ENCODE data around the gene LRBA.

The LRBA gene

DNA sequence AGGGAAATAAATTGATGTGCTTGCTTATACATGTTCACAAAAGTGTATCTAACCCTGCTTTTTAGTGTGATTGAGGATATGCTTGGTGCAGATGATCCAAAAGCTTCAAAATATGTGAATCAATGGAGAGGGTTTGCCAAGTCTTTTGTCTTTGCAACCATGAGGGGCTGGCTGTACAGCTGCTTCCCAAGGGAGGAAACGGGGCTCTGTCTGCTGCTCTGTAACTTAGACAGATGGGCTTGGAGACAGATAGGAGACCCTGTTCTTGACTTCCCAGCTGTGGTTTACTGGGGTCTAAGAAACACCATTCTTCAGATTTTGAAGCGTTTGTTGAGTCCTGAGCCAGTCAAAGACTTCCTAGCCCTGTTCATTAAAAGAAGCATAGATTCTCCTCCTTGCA lies 784.5 kb downstream of the LRBA start:
- no peaks in the 10 kb centered on the region for H3K27me3 ChIP-seq (ENCODE audit: control insufficient read depth, insufficient read depth, low read length)
- peaks cover 2% of the 10 kb centered on the region for H3K4me1 ChIP-seq (ENCODE audit: control insufficient read depth, insufficient read depth, low read length)
- no peak overlapping the region for H3K9ac ChIP-seq (ENCODE audit: low read depth, low read length)
- H3K9me3 ChIP-seq (ENCODE audit: control insufficient read depth, insufficient read depth, low read length), result no peaks in the 10 kb centered on the region
- no peak overlapping the region for H3K4me3 ChIP-seq (ENCODE audit: low read depth, low read length)
- no peaks in the 10 kb centered on the region for H3K36me3 ChIP-seq (ENCODE audit: control insufficient read depth, insufficient read depth, low read length)

DNA sequence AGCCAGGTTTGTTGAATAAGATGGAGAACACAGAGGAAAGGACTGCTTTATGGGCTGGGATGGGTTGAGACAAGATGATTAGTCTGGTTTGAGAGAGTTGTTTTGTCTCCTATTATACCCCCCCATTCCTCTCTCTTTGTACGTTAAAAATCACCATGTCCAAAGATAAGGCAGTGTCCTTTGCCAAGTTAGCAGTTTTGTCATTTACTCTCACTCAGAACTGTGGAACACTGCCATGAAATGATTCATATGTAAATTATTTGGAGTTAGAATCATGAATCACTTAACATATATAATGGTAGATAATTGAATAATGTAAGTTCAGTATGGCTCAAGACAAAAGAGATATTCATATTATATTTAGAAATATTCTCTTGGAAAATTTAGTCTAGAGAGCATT lies 785.6 kb downstream of the LRBA start:
- no peaks in the 10 kb centered on the region for H3K27me3 ChIP-seq (ENCODE audit: control insufficient read depth, insufficient read depth, low read length)
- H3K9ac ChIP-seq (ENCODE audit: low read depth, low read length), result no peak overlapping the region
- peaks cover 6% of the 10 kb centered on the region for H3K4me1 ChIP-seq (ENCODE audit: control insufficient read depth, insufficient read depth, low read length)
- H3K4me3 ChIP-seq (ENCODE audit: low read depth, low read length), result no peak overlapping the region
- no peaks in the 10 kb centered on the region for H3K36me3 ChIP-seq (ENCODE audit: control insufficient read depth, insufficient read depth, low read length)
- no peaks in the 10 kb centered on the region for H3K9me3 ChIP-seq (ENCODE audit: control insufficient read depth, insufficient read depth, low read length)

DNA sequence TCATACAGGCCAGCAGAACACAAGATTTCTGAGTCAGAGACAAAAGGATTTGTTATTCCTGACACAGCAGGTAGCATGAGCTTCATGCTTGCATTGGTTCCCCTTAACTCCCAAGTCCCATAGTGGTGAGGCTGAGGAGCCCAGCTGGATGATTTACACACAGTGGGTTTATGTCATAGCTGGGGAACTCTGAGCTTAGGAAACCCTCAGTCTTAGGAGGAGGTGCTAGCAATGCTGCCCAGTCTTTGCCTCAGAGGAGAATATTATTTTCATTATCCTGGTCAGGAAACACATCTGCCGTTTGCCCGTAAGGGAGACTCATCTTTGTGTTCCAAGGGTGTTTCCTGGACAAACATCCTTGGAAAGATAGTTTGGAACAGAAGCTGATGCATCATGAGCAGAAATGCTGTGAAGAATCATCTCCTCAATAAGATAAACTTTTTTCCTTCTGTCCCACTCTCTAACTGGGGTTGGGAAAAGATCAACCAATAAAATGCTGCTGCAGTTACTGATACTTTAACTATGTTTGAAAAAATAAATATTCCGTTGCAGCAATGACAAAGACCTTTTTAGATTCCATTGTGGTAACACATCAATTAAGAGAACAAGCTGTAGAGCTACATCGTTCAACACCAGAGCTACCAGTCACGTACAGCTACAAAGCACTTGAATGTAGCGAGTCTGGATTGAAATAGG lies 790.0 kb downstream of the LRBA start:
- Histone ChIP-seq H3K36me3 (ENCODE audit: control insufficient read depth, insufficient read depth, low read length) (no peaks in the 10 kb centered on the region), H3K4me1 (ENCODE audit: control insufficient read depth, insufficient read depth, low read length) (peaks cover 6% of the 10 kb centered on the region), H3K27me3 (ENCODE audit: control insufficient read depth, insufficient read depth, low read length) (no peaks in the 10 kb centered on the region), H3K4me3 (ENCODE audit: low read depth, low read length) (no peak overlapping the region), H3K9me3 (ENCODE audit: control insufficient read depth, insufficient read depth, low read length) (no peaks in the 10 kb centered on the region), H3K9ac (ENCODE audit: low read depth, low read length) (no peak overlapping the region)

DNA sequence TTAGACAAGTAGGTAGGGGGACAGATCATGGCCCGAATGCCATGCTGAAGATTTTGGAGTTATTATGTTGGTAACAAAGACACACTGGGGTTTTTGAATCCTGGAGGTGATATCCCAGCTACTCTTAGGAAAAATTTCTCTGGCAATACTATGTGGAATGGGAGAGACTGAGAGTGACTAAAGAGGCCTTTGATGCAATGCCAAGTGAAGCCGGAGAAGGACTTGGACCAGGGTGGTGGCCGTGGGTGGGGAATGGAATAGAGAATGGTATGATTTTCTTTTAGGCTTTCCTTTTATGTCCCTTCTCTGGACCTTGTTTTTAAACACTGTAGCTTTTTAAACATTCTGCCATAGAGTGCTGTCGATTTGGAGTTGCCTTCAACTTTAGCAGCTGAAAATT lies 795.2 kb downstream of the LRBA start:
- H3K4me1 ChIP-seq (ENCODE audit: control insufficient read depth, insufficient read depth, low read length), result peaks cover 15% of the 10 kb centered on the region
- H3K36me3 ChIP-seq (ENCODE audit: control insufficient read depth, insufficient read depth, low read length), result no peaks in the 10 kb centered on the region
- H3K4me3 ChIP-seq (ENCODE audit: low read depth, low read length), result no peak overlapping the region
- H3K9ac ChIP-seq (ENCODE audit: low read depth, low read length), result no peak overlapping the region
- H3K9me3 ChIP-seq (ENCODE audit: control insufficient read depth, insufficient read depth, low read length), result no peaks in the 10 kb centered on the region
- no peaks in the 10 kb centered on the region for H3K27me3 ChIP-seq (ENCODE audit: control insufficient read depth, insufficient read depth, low read length)

DNA sequence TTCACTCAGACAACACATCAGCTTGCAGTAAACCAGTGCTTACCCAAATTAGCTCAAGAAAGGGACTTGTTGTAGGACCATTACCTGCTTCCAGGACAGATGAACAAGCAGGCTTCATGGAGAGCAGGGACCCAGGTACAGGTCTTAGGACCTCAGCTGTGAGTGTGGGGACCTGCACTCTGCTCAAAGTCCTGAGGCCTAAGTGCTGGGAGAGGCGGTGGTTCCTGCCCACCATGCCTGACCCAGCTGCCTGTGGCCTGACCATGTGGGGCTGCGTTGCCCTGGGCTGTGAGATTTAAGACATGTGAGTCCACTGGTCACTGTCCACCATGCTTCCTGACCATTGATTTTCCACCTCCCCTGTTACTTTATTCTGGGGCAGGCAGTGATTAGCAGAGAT lies 796.6 kb downstream of the LRBA start:
- H3K9ac ChIP-seq (ENCODE audit: low read depth, low read length), result no peak overlapping the region
- H3K27me3 ChIP-seq (ENCODE audit: control insufficient read depth, insufficient read depth, low read length), result no peaks in the 10 kb centered on the region
- H3K4me3 ChIP-seq (ENCODE audit: low read depth, low read length), result no peak overlapping the region
- peaks cover 15% of the 10 kb centered on the region for H3K4me1 ChIP-seq (ENCODE audit: control insufficient read depth, insufficient read depth, low read length)
- no peaks in the 10 kb centered on the region for H3K36me3 ChIP-seq (ENCODE audit: control insufficient read depth, insufficient read depth, low read length)
- H3K9me3 ChIP-seq (ENCODE audit: control insufficient read depth, insufficient read depth, low read length), result no peaks in the 10 kb centered on the region

DNA sequence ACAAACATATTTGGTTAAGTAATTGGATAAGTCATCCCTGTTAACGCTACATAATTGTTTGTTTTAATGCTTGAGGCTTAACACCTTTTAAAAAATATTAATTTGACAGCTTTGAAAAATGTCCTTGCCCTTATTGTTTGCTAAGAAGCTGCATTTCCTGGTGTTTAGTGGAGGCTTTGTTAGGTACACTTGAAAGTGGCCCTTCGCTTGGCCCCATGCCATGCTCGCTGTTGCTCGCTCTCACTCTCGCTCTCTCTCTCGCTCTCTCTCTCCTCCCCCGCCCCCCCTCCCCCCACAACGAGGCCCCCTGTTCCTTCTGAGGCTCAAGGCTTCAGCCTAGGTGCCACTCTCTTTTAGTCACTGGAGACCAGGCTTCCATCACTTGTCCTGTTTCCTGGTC lies 797.3 kb downstream of the LRBA start:
- H3K9ac ChIP-seq (ENCODE audit: low read depth, low read length), result no peak overlapping the region
- H3K4me1 ChIP-seq (ENCODE audit: control insufficient read depth, insufficient read depth, low read length), result peaks cover 15% of the 10 kb centered on the region

DNA sequence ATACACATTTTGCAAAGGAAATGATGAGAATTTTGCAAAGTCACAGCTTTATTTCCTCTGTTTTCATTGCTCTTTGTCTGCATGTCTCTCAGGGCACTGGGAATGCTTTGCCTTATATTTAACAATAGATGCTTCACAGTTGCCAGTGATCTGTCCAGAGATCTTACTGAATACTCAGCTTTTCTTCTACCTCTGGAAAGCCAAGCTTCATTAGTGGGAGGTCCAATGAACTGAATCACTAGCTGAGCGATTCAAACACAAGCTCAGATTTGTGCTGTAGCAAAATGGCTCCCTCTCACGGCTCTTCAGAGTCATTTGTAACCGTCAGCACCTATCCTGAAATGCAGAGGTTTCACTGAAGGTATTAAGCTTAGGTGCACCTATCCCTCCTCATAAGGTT lies 797.9 kb downstream of the LRBA start:
- H3K4me3 ChIP-seq (ENCODE audit: low read depth, low read length), result no peak overlapping the region

More for the DNA sequence above, 797.3 kb downstream of the LRBA start:
- no peak overlapping the region for H3K4me3 ChIP-seq (ENCODE audit: low read depth, low read length)
- no peaks in the 10 kb centered on the region for H3K27me3 ChIP-seq (ENCODE audit: control insufficient read depth, insufficient read depth, low read length)
- no peaks in the 10 kb centered on the region for H3K36me3 ChIP-seq (ENCODE audit: control insufficient read depth, insufficient read depth, low read length)
- no peaks in the 10 kb centered on the region for H3K9me3 ChIP-seq (ENCODE audit: control insufficient read depth, insufficient read depth, low read length)

DNA sequence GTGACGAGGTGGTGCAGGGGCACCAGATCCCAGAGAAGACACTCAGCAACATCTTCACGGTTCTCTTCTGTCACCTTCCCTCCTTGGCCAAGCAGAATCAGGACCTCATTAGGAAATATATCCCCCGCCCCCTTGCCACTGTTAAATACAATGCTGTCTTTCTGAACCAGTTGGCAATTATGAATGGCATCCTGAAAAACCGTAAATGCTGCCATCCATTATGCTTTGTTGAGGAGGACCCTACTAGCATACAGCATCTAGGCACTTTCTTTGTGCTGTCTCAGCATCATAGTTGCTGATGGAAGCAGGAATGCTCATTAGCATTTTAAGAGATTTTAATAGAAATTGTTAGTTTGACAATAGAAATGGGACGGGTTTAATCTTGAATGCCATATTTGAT lies 798.4 kb downstream of the LRBA start:
- no peak overlapping the region for H3K4me3 ChIP-seq (ENCODE audit: low read depth, low read length)
- H3K27me3 ChIP-seq (ENCODE audit: control insufficient read depth, insufficient read depth, low read length), result no peaks in the 10 kb centered on the region
- no peaks in the 10 kb centered on the region for H3K36me3 ChIP-seq (ENCODE audit: control insufficient read depth, insufficient read depth, low read length)
- no peak overlapping the region for H3K9ac ChIP-seq (ENCODE audit: low read depth, low read length)
- H3K9me3 ChIP-seq (ENCODE audit: control insufficient read depth, insufficient read depth, low read length), result no peaks in the 10 kb centered on the region
- H3K4me1 ChIP-seq (ENCODE audit: control insufficient read depth, insufficient read depth, low read length), result peaks cover 15% of the 10 kb centered on the region

More for the DNA sequence above, 797.9 kb downstream of the LRBA start:
- no peaks in the 10 kb centered on the region for H3K27me3 ChIP-seq (ENCODE audit: control insufficient read depth, insufficient read depth, low read length)
- no peaks in the 10 kb centered on the region for H3K36me3 ChIP-seq (ENCODE audit: control insufficient read depth, insufficient read depth, low read length)
- H3K4me1 ChIP-seq (ENCODE audit: control insufficient read depth, insufficient read depth, low read length), result peaks cover 15% of the 10 kb centered on the region
- no peaks in the 10 kb centered on the region for H3K9me3 ChIP-seq (ENCODE audit: control insufficient read depth, insufficient read depth, low read length)
- H3K9ac ChIP-seq (ENCODE audit: low read depth, low read length), result no peak overlapping the region

DNA sequence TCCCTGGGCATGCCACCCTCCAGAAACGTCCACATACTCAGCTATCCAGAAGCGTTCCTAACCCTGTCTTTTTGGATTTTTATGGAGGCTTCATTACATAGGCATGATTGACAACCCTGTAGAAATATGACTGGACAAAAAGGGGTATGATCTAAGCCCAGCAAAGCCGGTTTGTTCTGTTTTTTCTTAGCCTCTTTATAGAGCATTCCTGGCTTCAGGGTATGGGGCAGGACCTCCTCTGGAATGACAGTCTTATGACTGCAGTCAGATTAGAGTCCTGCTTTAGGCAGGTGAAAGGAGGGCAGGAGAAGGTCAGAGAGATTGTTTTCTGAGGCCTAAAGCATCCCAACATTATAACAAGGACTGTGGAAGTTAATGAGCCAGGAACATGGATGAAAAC lies 799.5 kb downstream of the LRBA start:
- no peak overlapping the region for H3K9ac ChIP-seq (ENCODE audit: low read depth, low read length)
- H3K9me3 ChIP-seq (ENCODE audit: control insufficient read depth, insufficient read depth, low read length), result no peaks in the 10 kb centered on the region
- no peaks in the 10 kb centered on the region for H3K36me3 ChIP-seq (ENCODE audit: control insufficient read depth, insufficient read depth, low read length)
- no peaks in the 10 kb centered on the region for H3K27me3 ChIP-seq (ENCODE audit: control insufficient read depth, insufficient read depth, low read length)
- no peak overlapping the region for H3K4me3 ChIP-seq (ENCODE audit: low read depth, low read length)
- peaks cover 15% of the 10 kb centered on the region for H3K4me1 ChIP-seq (ENCODE audit: control insufficient read depth, insufficient read depth, low read length)

All from iPS-15b (cell line).